IPS-18a (cell line): ENCODE data around the gene TASP1.
"Not testable (repeated sequence)": the region's sequence is repeated elsewhere in the genome, so short reads cannot be mapped to it uniquely, and the experiment has no call there.

Experiments used
- H3K27ac ChIP-seq: one replicate; pipeline ENCODE4 v1.5.1; 2013; ENCODE audit warnings: low read length
- H3K27me3 ChIP-seq: one replicate; pipeline ENCODE4 v1.6.1; 2013; ENCODE audit warnings: mild to moderate bottlenecking, low read length; ENCODE audit not compliant: control insufficient read depth, insufficient read depth
- H3K36me3 ChIP-seq: one replicate; pipeline ENCODE4 v1.6.1; 2013; ENCODE audit warnings: low read depth, low read length; ENCODE audit not compliant: control insufficient read depth
- H3K4me1 ChIP-seq: one replicate; pipeline ENCODE4 v1.6.1; 2013; ENCODE audit warnings: low read depth, low read length; ENCODE audit not compliant: control insufficient read depth
- H3K4me3 ChIP-seq: one replicate; pipeline ENCODE4 v1.5.1; 2013; ENCODE audit warnings: low read length
- H3K9ac ChIP-seq: one replicate; pipeline ENCODE4 v1.6.1; 2013; ENCODE audit warnings: mild to moderate bottlenecking, low read length, moderate library complexity
- H3K9me3 ChIP-seq: one replicate; pipeline ENCODE4 v1.6.1; 2013; ENCODE audit warnings: low read depth, low read length; ENCODE audit not compliant: control insufficient read depth

Gene TASP1

DNA sequence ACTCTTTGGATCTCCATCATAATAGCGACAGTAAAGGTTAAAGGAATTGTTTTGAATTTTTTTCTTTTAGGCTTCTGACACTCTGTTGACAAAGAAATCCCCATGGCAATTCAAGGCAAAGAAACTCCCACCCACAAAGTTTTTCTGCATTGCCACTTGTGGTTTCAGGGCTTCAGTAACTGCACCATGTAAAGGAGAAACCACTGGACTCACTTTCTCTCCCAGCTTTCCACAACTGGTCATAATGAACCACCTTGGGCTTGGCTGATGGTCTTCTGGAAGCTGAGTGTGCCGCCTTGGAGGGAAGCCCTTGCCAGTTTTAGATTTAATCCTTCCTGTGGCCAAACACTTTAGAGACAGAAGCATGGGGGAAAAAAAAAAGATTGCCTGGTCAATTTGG, 254.6 kb downstream of the TASP1 start:
- no peaks in the 10 kb centered on the region for H3K27me3 ChIP-seq
- H3K9me3 ChIP-seq, result no peaks in the 10 kb centered on the region
- H3K4me3 ChIP-seq, result no peak overlapping the region
- no peak overlapping the region for H3K9ac ChIP-seq
- no peaks in the 10 kb centered on the region for H3K4me1 ChIP-seq
- no peak overlapping the region for H3K27ac ChIP-seq
- no peaks in the 10 kb centered on the region for H3K36me3 ChIP-seq

- Histone ChIP-seq H3K4me1 (no peaks in the 10 kb centered on the region), H3K9ac (no peak overlapping the region), H3K27me3 (no peaks in the 10 kb centered on the region), H3K36me3 (no peaks in the 10 kb centered on the region), H3K27ac (no peak overlapping the region), H3K9me3 (no peaks in the 10 kb centered on the region), H3K4me3 (no peak overlapping the region)
Measured at GRCh38 chr20:13382786-13383185, 255.9 kb downstream of the TASP1 start.

- H3K4me3 ChIP-seq, H3K27ac ChIP-seq, H3K27me3 ChIP-seq, H3K9ac ChIP-seq, H3K4me1 ChIP-seq, H3K9me3 ChIP-seq, H3K36me3 ChIP-seq: not testable (repeated sequence)
Measured at GRCh38 chr20:13380497-13381229, 258.1 kb downstream of the TASP1 start.

GRCh38 chr20:13373400-13373799, 265.3 kb downstream of the TASP1 start:
- Histone ChIP-seq H3K36me3 (no peaks in the 10 kb centered on the region), H3K27ac (no peak overlapping the region), H3K27me3 (no peaks in the 10 kb centered on the region), H3K4me1 (no peaks in the 10 kb centered on the region), H3K9me3 (peaks cover 3% of the 10 kb centered on the region), H3K9ac (no peak overlapping the region), H3K4me3 (no peak overlapping the region)

DNA sequence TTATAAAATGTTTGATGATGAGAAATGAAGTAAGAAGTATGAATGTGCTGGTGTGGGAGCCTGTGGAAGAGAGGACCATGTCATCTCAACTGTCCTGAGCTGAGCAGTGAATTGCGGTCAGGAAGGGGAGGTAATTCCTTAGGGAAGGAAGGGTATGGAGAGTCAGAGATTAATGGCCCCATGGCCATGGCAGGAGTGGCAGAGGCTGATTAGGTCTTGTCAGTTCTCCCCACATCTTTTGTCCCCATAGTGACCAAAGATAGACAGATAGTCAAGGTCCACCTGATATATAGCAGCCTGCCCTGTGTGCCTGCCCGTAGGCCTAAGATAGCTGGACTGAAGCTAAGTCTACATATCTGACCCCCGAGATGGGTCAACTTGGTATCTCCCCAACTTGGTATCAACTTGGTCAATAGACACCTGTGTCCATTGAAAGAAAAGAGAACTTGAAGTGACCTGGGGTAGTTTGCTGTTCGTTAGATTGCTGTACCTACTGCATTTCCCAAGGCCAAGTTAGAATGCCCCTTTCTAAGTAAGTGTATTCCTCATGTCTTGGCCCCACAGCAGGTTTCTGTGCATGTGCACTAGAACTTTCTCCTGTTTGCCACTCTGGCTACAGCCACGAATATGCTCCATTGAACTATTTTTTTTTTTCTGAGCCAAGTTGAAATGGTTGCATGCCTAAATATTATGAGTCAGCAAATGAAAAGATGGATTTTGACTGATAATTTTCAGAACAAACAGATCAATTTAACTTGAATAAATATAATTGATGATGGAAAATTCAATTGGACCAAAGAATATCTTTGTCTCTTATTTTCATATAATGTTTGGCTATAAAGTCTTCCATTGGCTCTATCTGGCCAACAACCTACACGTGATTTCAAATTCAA, 274.2 kb downstream of the TASP1 start:
- Histone ChIP-seq H3K4me1 (peaks cover 7% of the 10 kb centered on the region), H3K27me3 (no peaks in the 10 kb centered on the region), H3K9me3 (no peaks in the 10 kb centered on the region), H3K9ac (no peak overlapping the region), H3K36me3 (no peaks in the 10 kb centered on the region), H3K4me3 (no peak overlapping the region), H3K27ac (no peak overlapping the region)

- Histone ChIP-seq H3K27me3 (no peaks in the 10 kb centered on the region), H3K9me3 (no peaks in the 10 kb centered on the region), H3K4me1 (peaks cover 7% of the 10 kb centered on the region), H3K4me3 (no peak overlapping the region), H3K27ac (no peak overlapping the region), H3K9ac (no peak overlapping the region), H3K36me3 (no peaks in the 10 kb centered on the region)
Measured at GRCh38 chr20:13363473-13363872, 275.3 kb downstream of the TASP1 start.

- H3K9me3 ChIP-seq, H3K36me3 ChIP-seq, H3K4me3 ChIP-seq, H3K27me3 ChIP-seq, H3K9ac ChIP-seq, H3K27ac ChIP-seq: not testable (repeated sequence)
- H3K4me1 ChIP-seq, result peaks cover 12% of the 10 kb centered on the region
Measured at GRCh38 chr20:13362165-13362564, 276.6 kb downstream of the TASP1 start.

DNA sequence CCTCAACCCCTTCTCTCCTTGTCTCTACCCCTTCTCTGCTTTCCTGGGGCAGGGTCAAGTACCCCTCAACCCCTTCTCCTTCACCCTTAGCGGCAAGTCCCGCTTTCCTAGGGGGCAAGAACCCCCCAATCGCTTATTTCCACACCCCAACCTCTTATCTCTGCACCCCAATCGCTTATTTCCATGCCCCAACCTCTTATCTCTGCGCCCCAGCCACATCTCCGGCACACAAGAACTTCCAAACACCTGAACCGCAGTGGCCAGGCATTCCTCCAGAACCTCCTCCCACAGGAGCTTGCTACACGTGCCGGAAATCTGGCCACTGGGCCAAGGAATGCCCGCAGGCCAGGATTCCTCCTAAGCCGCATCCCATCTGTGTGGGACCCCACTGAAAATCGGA, 279.8 kb downstream of the TASP1 start:
- peaks cover 28% of the 10 kb centered on the region for H3K4me1 ChIP-seq
- H3K4me3 ChIP-seq, H3K27ac ChIP-seq, H3K9me3 ChIP-seq, H3K27me3 ChIP-seq, H3K9ac ChIP-seq, H3K36me3 ChIP-seq: not testable (repeated sequence)

GRCh38 chr20:13357782-13358181, 280.9 kb downstream of the TASP1 start:
- not testable (repeated sequence) for H3K27me3 ChIP-seq, H3K4me3 ChIP-seq, H3K9ac ChIP-seq, H3K27ac ChIP-seq, H3K9me3 ChIP-seq, H3K36me3 ChIP-seq
- H3K4me1 ChIP-seq, result peaks cover 21% of the 10 kb centered on the region

- Histone ChIP-seq H3K9me3 (no peaks in the 10 kb centered on the region), H3K27ac (no peak overlapping the region), H3K27me3 (no peaks in the 10 kb centered on the region), H3K4me3 (no peak overlapping the region), H3K9ac (no peak overlapping the region), H3K4me1 (peaks cover 21% of the 10 kb centered on the region), H3K36me3 (no peaks in the 10 kb centered on the region)
Measured at GRCh38 chr20:13356591-13356990, 282.1 kb downstream of the TASP1 start.

DNA sequence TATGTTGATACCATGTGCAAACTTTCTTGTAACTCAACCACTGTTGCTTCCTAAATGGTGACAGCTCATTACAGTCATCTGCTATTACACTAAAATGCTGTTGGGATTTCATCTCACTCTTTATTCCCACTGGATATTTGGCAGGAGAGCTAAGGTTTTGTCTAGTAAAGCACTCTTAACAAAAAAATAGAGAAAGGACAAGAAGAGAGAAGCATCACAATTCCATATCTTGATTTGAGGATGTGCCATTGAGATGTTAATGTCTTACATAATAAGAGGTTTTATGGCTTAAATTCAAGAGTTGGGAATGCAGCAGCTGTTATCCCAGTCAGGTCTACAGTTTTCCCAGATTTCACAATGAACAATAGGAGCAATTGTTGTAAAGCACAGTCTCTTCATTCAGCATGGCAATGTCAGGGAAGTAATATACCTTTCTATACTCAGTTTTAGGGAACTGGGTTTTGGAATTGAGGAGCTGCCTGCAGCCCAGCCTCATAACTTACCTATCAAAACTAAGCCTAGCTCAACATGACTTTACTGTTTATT, 282.7 kb downstream of the TASP1 start:
- H3K36me3 ChIP-seq, result no peaks in the 10 kb centered on the region
- no peaks in the 10 kb centered on the region for H3K9me3 ChIP-seq
- peaks cover 21% of the 10 kb centered on the region for H3K4me1 ChIP-seq
- no peak overlapping the region for H3K4me3 ChIP-seq
- no peaks in the 10 kb centered on the region for H3K27me3 ChIP-seq
- H3K9ac ChIP-seq, result no peak overlapping the region
- no peak overlapping the region for H3K27ac ChIP-seq
